HG02610 (cell line): Measurements from ENCODE around the gene FZD7.

Experiments used
- ATAC-seq: cut with Tn5 transposase; IDR thresholded peaks from one replicate; pipeline ENCODE4 v1.9.1; 2021; ENCODE audit warnings: mild to moderate bottlenecking, moderate library complexity; ENCODE audit not compliant: unreplicated experiment

FZD7 gene

DNA sequence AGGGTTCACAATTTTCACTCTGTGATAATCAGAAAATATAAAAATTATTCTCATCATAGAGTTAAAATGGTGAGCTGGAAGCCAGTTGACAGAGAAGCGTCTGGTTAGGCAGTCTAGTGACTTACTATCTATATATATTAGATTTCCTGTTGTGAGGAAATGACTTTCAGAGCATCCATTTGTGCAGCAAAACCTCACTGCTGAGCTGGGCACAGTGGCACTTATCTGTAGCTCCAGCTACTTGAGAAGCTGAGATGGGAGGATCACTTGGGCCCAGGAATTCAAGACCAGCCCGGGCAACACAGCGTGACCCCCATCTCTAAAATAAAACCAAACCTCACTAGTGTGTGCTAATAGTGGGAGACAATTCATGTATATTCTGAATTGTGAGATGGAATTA, 32.2 kb downstream of the FZD7 start:
- no peak for ATAC-seq

DNA sequence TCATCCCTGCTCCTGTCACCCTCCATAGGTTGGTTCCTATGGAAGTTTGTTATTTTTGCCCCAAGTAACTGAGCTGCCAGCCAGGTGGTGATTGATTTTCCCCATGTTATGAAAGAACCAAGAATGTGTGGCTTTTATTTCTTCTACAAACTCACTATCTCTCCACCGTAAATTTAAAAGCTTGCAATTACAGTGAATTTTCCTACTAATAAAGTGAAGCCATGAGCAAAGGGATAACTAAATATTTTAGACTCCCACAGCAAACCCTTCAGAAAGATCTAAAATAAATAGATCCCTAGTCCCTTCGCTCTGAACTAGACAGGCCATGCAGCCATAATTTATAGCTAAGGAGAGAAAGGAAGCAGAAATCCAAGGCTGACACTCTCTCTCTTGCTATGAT, 33.2 kb downstream of the FZD7 start:
- no peak for ATAC-seq

DNA sequence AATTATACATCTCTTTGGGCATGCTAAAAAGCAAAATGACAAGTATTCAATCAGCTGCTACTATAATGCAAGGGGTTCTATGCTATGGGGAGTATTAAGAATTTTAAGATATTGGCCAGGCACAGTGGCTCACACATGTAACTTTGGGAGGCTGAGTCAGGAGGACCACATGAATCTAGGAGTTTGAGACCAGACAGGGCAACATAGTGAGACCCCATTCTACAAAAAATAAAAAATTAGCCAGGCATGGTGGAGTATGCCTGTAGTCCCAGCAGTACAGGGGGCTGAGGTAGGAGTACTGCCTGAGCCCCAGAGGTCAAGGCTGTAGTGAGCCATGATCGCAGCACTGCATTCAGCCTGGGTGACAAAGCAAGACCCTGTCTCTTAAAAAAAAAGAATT, 33.9 kb downstream of the FZD7 start:
- ATAC-seq, result no peak

DNA sequence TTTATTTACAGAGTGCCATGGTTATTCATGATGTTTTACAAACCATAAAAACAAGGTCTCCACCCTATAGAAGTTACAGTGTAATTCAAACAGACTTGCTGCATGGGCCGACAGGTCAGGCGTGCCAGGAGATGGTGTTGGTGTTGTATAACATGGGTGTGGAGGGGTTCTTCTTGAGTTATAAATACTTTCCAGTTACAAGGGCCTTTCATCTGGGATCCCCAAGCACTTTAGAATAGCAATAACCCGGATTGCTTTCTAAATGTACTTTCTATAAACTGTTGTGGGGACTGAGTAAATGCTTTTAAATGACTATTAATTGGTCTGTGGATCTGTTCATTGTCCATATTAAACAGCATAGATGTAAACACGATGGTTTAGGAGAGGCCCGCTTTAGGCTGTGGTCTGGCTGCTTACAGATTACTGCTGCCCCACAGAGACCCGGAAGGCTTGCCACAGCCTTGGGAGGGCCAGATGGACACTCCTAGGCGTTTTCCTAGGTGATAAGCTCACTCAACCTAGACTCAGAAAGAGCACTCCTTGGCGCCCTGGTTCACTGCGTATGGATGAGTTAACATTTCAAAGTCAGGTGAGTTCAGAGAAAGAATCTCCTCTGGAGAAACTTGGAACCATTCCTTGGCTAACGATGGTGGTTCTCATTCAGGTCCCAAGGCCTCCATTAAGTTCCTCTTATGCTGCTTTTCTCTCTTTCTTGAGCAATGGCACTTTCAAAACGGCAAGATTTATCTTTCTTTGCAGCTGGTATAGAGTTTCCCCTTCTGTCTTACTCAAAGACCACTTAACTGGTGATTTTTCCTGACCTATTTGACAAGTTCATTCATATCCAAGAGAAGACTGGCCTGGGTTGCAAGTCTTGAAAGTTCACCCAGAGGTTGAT, 35.8 kb downstream of the FZD7 start:
- no peak for ATAC-seq

DNA sequence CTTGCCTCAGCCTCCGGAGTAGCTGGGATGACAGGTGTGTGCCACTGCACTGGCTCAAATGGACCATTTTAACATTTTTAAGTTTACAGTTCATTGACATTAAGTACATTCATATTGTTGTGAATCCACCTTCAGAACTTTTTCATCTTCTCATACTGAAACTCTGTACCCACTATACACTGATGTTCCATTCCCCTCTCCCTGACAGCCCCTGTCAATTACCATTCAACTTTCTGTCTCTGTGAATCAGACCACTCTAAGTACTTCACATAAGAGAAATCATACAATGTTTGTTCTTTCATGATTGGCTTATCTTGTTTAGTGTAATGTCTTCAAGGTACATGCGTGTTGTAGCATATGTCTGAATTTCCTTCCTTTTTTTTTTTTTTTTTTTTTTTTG, 37.5 kb downstream of the FZD7 start:
- ATAC-seq, result no peak

DNA sequence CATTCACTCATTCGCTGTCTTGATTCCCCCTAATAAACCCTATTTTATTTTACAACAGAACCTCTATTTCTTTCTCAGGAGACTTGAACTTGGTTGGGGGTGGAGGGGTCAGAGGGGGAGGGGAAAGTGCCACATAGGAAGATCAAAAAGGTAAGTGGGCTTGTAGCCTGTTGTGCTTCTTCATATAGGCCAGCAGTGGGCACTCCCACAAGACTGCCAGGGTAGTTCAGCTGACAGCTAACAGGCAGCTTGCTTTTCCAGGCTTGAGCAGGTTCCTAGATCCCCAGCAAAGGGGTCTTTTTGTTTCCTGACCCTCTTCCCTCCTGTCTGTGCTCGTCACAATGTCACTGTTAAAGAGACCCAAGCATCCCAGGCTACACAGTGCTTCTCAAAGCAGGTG, 38.6 kb downstream of the FZD7 start:
- no peak for ATAC-seq

DNA sequence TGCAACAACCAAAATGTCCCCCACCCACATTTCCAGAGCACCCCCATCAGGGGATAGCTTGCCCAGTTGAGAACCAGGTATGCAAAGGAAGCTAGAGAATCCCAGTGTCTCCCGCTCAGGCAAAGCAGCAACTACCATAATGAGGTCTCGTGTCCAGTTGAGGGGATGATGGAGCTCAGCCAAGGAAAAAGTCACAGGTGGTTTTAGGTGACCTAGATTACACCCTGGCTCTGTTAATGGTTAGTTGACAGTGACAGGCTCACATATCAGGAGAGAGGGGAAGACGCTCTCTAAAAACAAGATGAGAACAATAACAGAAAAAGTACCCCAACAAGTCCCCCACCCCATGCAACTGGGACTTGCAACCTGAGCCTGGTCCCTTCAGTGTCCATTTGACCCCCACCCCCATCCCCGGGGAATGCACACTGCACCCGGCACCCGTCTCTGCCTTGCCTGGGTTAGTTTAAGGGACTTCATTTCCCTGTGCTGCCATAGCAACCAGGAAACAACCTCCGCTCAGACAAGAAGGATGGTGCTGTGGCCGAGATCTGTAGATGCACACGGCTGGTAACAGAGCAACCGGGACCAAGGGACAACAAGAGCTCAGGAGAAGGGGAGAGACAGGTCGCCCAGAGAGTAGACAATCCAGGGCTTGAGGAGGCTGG, 39.2 kb downstream of the FZD7 start, which contains the start of gene KIAA2012:
Gene KIAA2012, plus strand, starts transcription at position 519 of the 665 bp plus-strand sequence. CDS start 373 bp downstream, outside the sequence.
- no peak for ATAC-seq

DNA sequence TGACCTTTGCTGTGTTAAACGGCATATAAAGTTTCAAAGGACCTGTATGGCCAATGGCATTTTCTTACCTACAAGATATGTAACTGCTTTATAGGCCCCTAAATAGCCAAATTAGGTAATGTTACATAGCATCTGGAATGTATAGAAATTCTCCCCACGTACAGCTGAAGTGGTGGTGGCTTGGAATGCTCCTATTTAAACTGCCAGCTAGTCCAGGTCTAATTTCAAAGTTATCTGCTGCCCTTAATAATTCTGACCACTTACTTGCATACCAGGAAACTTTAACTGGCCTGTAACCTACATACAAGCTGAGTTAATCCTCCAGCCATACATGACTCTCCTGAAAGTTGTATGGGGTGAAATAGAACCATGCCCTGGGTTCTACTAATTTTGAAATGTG, 40.7 kb downstream of the FZD7 start:
- no peak for ATAC-seq

DNA sequence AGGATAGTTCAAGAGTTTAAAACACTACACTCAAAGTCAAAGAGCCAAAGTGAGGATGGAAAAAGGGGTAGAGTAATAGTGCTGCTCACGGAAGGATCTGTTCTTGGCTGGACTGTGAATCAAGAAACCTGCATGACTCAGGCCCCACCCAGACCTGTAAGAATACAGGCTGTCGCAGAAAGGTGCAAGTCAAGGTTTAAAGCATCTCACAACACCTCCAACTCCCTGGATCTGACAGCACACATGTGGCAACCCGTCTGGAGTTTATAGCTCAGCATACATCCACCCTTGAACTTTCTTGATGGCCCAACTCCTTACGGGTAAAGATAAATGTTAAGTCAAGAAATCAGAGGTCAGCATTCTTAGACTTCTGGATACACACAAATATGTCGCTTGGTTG, 45.7 kb downstream of the FZD7 start:
- no peak for ATAC-seq

DNA sequence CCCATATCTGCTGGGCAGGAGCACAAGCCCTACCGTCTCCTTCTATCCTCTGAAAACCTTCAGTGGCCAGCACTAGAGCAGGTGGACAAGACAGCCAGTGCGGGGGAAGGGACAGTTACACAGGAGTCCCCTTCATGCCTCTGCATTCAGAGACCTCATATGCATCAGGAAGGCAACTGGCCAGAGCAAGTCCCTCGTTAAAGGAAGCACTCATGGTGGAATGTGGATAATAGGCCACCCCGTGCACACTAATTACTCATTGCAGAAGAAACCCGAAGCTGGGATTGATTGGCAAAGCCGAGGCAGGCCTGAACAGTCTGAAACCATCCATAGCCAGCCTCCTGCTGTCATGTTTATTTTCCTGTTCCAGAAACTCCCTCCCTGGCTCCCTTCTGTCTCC, 50.6 kb downstream of the FZD7 start:
- no peak for ATAC-seq
